ENCODE measurements around the gene TMEM131L.
A peak's percentile ranks its signal among the peaks of the same experiment; 100 is the strongest.
"Not testable (repeated sequence)": the region's sequence is repeated elsewhere in the genome, so short reads cannot be mapped to it uniquely, and the experiment has no call there.

Gene TMEM131L

DNA sequence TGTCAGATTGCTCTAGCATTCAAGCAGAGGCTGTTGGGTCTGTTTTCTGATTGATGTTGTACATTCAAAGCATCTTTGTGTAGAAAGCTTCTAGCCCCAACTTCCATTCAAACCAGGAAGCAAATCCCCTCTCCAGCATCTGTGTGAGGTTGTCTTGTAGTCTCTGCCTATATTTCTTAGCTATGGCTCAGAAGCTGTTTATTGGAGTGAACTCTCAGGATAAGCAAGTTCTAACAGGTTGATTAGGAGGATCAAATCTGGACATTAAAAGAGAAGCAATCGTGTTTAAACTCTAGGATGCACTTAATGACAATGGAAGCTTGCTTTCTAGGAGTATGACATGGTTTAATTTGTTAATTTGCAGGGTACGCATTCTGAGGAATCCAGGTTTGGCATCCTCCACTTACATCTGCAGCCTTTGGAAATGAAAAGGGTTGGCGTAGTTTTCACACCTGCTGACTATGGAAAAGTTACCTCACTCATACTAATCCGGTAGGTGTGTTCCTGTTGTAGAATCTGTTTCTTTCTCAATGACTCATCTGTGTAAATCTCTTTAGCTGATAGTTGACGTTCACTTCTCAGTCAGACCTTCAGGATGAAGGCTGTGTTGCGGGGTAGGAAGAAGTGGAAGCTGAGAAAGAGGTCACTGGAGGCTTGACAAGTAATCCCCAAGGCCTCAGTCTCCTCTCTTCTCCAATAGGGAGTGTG, 129.9 kb downstream of the TMEM131L start:
- H3K27ac ChIP-seq (ENCODE audit: low read length) = peak overlapping the region; percentile 11
- peaks cover 71% of the 10 kb centered on the region for H3K36me3 ChIP-seq (replicated peaks; ENCODE audit: low read depth, low read length)
- H3K9ac ChIP-seq (ENCODE audit: low read length) = no peak overlapping the region
- H3K79me2 ChIP-seq (ENCODE audit: low read length) = peaks cover 18% of the 10 kb centered on the region; the same call in 1 of the 2 replicates
- no peak overlapping the region for H2AFZ ChIP-seq (ENCODE audit: low read depth, low read length)
- no peaks in the 10 kb centered on the region for H3K27me3 ChIP-seq (ENCODE audit: low read depth, low read length)
- H3K9me3 ChIP-seq (ENCODE audit: insufficient read depth, low read length) = no peaks in the 10 kb centered on the region
- TF ChIP-seq, protein P1, sequence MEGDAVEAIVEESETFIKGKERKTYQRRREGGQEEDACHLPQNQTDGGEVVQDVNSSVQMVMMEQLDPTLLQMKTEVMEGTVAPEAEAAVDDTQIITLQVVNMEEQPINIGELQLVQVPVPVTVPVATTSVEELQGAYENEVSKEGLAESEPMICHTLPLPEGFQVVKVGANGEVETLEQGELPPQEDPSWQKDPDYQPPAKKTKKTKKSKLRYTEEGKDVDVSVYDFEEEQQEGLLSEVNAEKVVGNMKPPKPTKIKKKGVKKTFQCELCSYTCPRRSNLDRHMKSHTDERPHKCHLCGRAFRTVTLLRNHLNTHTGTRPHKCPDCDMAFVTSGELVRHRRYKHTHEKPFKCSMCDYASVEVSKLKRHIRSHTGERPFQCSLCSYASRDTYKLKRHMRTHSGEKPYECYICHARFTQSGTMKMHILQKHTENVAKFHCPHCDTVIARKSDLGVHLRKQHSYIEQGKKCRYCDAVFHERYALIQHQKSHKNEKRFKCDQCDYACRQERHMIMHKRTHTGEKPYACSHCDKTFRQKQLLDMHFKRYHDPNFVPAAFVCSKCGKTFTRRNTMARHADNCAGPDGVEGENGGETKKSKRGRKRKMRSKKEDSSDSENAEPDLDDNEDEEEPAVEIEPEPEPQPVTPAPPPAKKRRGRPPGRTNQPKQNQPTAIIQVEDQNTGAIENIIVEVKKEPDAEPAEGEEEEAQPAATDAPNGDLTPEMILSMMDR (IDR thresholded peaks at IDR 0.05; ENCODE audit: low read depth, low read length) = no peak
- no peak for TF ChIP-seq EZH2phosphoT487 (IDR thresholded peaks at IDR 0.05; ENCODE audit: low read depth)
- H3K4me1 ChIP-seq (ENCODE audit: low read length) = peaks cover 23% of the 10 kb centered on the region
- peaks cover 9% of the 10 kb centered on the region for H4K20me1 ChIP-seq (ENCODE audit: insufficient read depth, low read length)
- no peak overlapping the region for H3K4me2 ChIP-seq (ENCODE audit: low read length)
- H3K4me3 ChIP-seq (ENCODE audit: low read length) = no peak overlapping the region

DNA sequence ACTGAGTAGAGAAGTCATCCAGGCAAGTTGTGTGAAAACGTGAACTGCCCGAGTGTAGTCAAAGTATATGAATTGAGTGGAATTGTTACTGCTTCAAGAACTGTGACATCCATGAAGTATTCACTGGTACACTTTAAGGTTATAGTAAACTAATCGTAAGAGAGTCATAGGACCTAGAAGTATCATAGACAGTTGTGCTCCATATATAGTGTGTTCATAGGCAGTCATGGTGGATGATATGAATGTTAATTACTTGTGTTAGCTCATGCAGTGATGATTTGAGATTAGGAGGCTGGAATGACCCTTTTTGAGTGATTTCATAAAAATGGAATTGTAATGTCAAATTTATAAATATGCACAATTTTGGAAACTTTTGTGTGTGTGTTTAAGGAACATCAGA, 136.6 kb downstream of the TMEM131L start:
- H3K79me2 ChIP-seq (ENCODE audit: low read length) = peaks cover 48% of the 10 kb centered on the region

DNA sequence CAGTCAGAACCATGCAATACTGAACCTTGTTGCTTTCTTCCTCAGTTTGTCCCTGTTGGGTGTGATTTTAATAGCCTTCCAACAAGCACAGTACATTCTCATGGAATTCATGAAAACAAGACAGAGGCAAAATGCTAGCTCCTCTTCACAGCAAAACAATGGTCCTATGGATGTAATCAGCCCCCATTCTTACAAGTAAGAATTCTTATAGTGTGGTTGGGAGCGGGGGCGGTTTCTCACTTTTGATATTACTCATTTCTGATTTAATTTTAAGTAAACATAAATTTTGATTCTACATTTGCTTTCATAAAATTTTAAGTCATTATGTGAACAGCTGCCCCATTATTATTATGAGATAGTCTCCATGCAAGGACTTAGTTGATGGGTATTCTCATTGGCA, 137.1 kb downstream of the TMEM131L start:
- no peak overlapping the region for H2AFZ ChIP-seq (ENCODE audit: low read depth, low read length)
- H3K4me2 ChIP-seq (ENCODE audit: low read length) = no peak overlapping the region
- no peak overlapping the region for H3K27ac ChIP-seq (ENCODE audit: low read length)
- H3K9ac ChIP-seq (ENCODE audit: low read length) = no peak overlapping the region
- H3K9me3 ChIP-seq (ENCODE audit: insufficient read depth, low read length) = no peaks in the 10 kb centered on the region
- H3K4me3 ChIP-seq (ENCODE audit: low read length) = no peak overlapping the region
- H3K36me3 ChIP-seq (replicated peaks; ENCODE audit: low read depth, low read length) = peaks cover 85% of the 10 kb centered on the region
- H3K27me3 ChIP-seq (ENCODE audit: low read depth, low read length) = no peaks in the 10 kb centered on the region
- H3K4me1 ChIP-seq (ENCODE audit: low read length) = peaks cover 27% of the 10 kb centered on the region
- peaks cover 53% of the 10 kb centered on the region for H3K79me2 ChIP-seq (ENCODE audit: low read length)
- no peak for TF ChIP-seq EZH2phosphoT487 (IDR thresholded peaks at IDR 0.05; ENCODE audit: low read depth)
- TF ChIP-seq, protein P1 (IDR thresholded peaks at IDR 0.05; ENCODE audit: low read depth, low read length) = no peak
- H4K20me1 ChIP-seq (ENCODE audit: insufficient read depth, low read length) = peaks cover 35% of the 10 kb centered on the region

More for the DNA sequence above, 136.6 kb downstream of the TMEM131L start:
- Histone ChIP-seq H3K9ac (ENCODE audit: low read length) (no peak overlapping the region), H3K36me3 (replicated peaks; ENCODE audit: low read depth, low read length) (peaks cover 85% of the 10 kb centered on the region), H2AFZ (ENCODE audit: low read depth, low read length) (no peak overlapping the region), H3K4me2 (ENCODE audit: low read length) (no peak overlapping the region), H3K4me3 (ENCODE audit: low read length) (no peak overlapping the region), H3K9me3 (ENCODE audit: insufficient read depth, low read length) (no peaks in the 10 kb centered on the region), H3K27me3 (ENCODE audit: low read depth, low read length) (no peaks in the 10 kb centered on the region), H3K27ac (ENCODE audit: low read length) (no peak overlapping the region), H3K4me1 (ENCODE audit: low read length) (peaks cover 22% of the 10 kb centered on the region), H4K20me1 (ENCODE audit: insufficient read depth, low read length) (peaks cover 33% of the 10 kb centered on the region)
- TF ChIP-seq, protein P1 (IDR thresholded peaks at IDR 0.05; ENCODE audit: low read depth, low read length) = no peak
- TF ChIP-seq EZH2phosphoT487 (IDR thresholded peaks at IDR 0.05; ENCODE audit: low read depth) = no peak

DNA sequence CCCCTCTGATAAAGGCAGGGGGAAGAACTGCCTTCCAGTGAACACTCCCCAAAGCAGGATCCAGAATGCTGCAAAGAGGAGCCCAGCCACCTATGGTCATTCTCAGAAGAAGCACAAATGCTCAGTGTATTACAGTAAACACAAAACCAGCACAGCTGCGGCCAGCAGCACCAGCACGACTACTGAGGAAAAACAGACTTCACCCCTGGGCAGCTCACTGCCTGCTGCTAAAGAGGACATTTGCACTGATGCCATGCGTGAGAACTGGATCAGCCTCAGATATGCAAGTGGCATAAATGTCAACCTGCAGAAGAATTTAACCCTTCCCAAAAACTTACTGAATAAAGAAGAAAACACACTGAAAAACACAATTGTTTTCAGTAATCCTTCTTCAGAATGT, 137.7 kb downstream of the TMEM131L start:
- Histone ChIP-seq H3K27ac (ENCODE audit: low read length) (no peak overlapping the region), H3K9ac (ENCODE audit: low read length) (no peak overlapping the region), H3K4me1 (ENCODE audit: low read length) (peaks cover 33% of the 10 kb centered on the region), H3K27me3 (ENCODE audit: low read depth, low read length) (no peaks in the 10 kb centered on the region), H3K4me2 (ENCODE audit: low read length) (no peak overlapping the region), H3K9me3 (ENCODE audit: insufficient read depth, low read length) (no peaks in the 10 kb centered on the region), H3K79me2 (ENCODE audit: low read length) (peaks cover 59% of the 10 kb centered on the region), H2AFZ (ENCODE audit: low read depth, low read length) (no peak overlapping the region), H3K36me3 (replicated peaks; ENCODE audit: low read depth, low read length) (peaks cover 87% of the 10 kb centered on the region), H3K4me3 (ENCODE audit: low read length) (no peak overlapping the region), H4K20me1 (ENCODE audit: insufficient read depth, low read length) (peaks cover 35% of the 10 kb centered on the region)
- TF ChIP-seq, protein P1 (IDR thresholded peaks at IDR 0.05; ENCODE audit: low read depth, low read length) = no peak
- no peak for TF ChIP-seq EZH2phosphoT487 (IDR thresholded peaks at IDR 0.05; ENCODE audit: low read depth)

DNA sequence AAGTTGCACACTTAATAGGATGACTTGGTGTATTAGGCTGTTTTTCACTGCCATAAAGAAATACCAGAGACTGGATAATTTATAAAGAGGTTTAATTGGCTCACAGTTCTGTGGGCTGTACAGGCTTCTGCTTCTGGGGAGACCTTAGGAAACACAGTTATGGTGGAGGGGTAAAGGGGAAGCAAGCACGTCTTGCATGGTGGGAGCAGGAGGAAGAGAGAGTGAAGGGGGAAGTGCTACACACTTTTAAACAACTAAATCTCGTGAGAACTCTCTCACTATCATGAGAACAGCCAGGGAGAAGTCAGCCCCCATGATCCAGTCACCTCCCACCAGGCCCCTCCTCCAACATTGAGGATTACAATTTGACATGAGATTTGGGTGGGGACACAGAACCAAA, 142.9 kb downstream of the TMEM131L start:
- H3K9me3 ChIP-seq (ENCODE audit: insufficient read depth, low read length); H3K27me3 ChIP-seq (ENCODE audit: low read depth, low read length); H3K9ac ChIP-seq (ENCODE audit: low read length); H2AFZ ChIP-seq (ENCODE audit: low read depth, low read length): not testable (repeated sequence)
- peak overlapping the region; percentile 44 for H3K27ac ChIP-seq (ENCODE audit: low read length)
- peaks cover 26% of the 10 kb centered on the region for H3K4me1 ChIP-seq (ENCODE audit: low read length)
- H3K79me2 ChIP-seq (ENCODE audit: low read length) = peaks cover 88% of the 10 kb centered on the region
- peak overlapping the region; percentile 15 for H3K4me2 ChIP-seq (ENCODE audit: low read length)
- peaks cover 58% of the 10 kb centered on the region for H4K20me1 ChIP-seq (ENCODE audit: insufficient read depth, low read length)
- 0 out of 2 replicates have a peak overlapping the region, but pooled peaks have one; percentile 1 for H3K4me3 ChIP-seq (ENCODE audit: low read length)
- peaks cover 95% of the 10 kb centered on the region for H3K36me3 ChIP-seq (replicated peaks; ENCODE audit: low read depth, low read length)
